Measurements from ENCODE around the gene LRRC25.

The LRRC25 gene

GRCh38 chr19:18397242-18398202 is at the start of gene LRRC25:
Gene LRRC25 (minus strand): TSS chr19:18397622. CDS start chr19:18396963, 659 bp downstream.
- no peak for DNase-seq

- no peak for DNase-seq
Observed at GRCh38 chr19:18446811-18447359, 49.5 kb upstream of the LRRC25 start.

- no peak for DNase-seq
Observed at GRCh38 chr19:18446145-18446810, 48.9 kb upstream of the LRRC25 start.

- DNase-seq, result no peak
Observed at GRCh38 chr19:18445262-18445948, 48.0 kb upstream of the LRRC25 start.

- DNase-seq, result no peak
Observed at GRCh38 chr19:18444513-18444912, 47.1 kb upstream of the LRRC25 start.

GRCh38 chr19:18443831-18444230 is 46.4 kb upstream of the LRRC25 start:
- DNase-seq, result no peak

- DNase-seq, result no peak
Observed at GRCh38 chr19:18443406-18443805, 46.0 kb upstream of the LRRC25 start.

- DNase-seq, result no peak
Observed at GRCh38 chr19:18442941-18443340, 45.5 kb upstream of the LRRC25 start.

GRCh38 chr19:18441804-18442788 is 44.7 kb upstream of the LRRC25 start:
- DNase-seq, result peak; percentile 75

- DNase-seq, result no peak
Observed at GRCh38 chr19:18440936-18441803, 43.7 kb upstream of the LRRC25 start.

- no peak for DNase-seq
Observed at GRCh38 chr19:18440415-18440877, 43.0 kb upstream of the LRRC25 start.

- DNase-seq, result no peak
Observed at GRCh38 chr19:18439910-18440237, 42.5 kb upstream of the LRRC25 start.

- DNase-seq, result no peak
Observed at GRCh38 chr19:18439025-18439909, 41.8 kb upstream of the LRRC25 start.

GRCh38 chr19:18438331-18439024 is 41.1 kb upstream of the LRRC25 start:
- no peak for DNase-seq

- DNase-seq, result peak; percentile 84
Observed at GRCh38 chr19:18437491-18438330, 40.3 kb upstream of the LRRC25 start, which contains the start of gene ISYNA1. Gene ISYNA1 (minus strand): TSS chr19:18438133. CDS start chr19:18437979, 154 bp downstream.

GRCh38 chr19:18436671-18437490 is 39.5 kb upstream of the LRRC25 start:
- peak; percentile 89 for DNase-seq
